ENCODE data around the gene ITGA2B. TPM values are rescaled to one million over a fixed set of nuclear protein-coding genes. Genes with fewer than 3 reads are reported as not detected.

The ITGA2B gene
- total and polyA plus RNA-seq, 2 of the 13 experiments (the other 11 are each of a cell fraction or from before 2014, with no cell fraction given), result 0.38 to 1.1 TPM

- TF ChIP-seq, protein P1, sequence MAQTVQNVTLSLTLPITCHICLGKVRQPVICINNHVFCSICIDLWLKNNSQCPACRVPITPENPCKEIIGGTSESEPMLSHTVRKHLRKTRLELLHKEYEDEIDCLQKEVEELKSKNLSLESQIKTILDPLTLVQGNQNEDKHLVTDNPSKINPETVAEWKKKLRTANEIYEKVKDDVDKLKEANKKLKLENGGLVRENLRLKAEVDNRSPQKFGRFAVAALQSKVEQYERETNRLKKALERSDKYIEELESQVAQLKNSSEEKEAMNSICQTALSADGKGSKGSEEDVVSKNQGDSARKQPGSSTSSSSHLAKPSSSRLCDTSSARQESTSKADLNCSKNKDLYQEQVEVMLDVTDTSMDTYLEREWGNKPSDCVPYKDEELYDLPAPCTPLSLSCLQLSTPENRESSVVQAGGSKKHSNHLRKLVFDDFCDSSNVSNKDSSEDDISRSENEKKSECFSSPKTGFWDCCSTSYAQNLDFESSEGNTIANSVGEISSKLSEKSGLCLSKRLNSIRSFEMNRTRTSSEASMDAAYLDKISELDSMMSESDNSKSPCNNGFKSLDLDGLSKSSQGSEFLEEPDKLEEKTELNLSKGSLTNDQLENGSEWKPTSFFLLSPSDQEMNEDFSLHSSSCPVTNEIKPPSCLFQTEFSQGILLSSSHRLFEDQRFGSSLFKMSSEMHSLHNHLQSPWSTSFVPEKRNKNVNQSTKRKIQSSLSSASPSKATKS (CRISPR knock-in tag; IDR thresholded peaks at IDR 0.05), result peak; percentile 88; the same call in 1 of the 2 replicates
- TF ChIP-seq, protein P2, sequence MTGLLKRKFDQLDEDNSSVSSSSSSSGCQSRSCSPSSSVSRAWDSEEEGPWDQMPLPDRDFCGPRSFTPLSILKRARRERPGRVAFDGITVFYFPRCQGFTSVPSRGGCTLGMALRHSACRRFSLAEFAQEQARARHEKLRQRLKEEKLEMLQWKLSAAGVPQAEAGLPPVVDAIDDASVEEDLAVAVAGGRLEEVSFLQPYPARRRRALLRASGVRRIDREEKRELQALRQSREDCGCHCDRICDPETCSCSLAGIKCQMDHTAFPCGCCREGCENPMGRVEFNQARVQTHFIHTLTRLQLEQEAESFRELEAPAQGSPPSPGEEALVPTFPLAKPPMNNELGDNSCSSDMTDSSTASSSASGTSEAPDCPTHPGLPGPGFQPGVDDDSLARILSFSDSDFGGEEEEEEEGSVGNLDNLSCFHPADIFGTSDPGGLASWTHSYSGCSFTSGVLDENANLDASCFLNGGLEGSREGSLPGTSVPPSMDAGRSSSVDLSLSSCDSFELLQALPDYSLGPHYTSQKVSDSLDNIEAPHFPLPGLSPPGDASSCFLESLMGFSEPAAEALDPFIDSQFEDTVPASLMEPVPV (CRISPR knock-in tag; IDR thresholded peaks at IDR 0.05), result 0 out of 2 replicates have a peak, but pooled peaks have one; percentile 37
- TF ChIP-seq, protein P3, sequence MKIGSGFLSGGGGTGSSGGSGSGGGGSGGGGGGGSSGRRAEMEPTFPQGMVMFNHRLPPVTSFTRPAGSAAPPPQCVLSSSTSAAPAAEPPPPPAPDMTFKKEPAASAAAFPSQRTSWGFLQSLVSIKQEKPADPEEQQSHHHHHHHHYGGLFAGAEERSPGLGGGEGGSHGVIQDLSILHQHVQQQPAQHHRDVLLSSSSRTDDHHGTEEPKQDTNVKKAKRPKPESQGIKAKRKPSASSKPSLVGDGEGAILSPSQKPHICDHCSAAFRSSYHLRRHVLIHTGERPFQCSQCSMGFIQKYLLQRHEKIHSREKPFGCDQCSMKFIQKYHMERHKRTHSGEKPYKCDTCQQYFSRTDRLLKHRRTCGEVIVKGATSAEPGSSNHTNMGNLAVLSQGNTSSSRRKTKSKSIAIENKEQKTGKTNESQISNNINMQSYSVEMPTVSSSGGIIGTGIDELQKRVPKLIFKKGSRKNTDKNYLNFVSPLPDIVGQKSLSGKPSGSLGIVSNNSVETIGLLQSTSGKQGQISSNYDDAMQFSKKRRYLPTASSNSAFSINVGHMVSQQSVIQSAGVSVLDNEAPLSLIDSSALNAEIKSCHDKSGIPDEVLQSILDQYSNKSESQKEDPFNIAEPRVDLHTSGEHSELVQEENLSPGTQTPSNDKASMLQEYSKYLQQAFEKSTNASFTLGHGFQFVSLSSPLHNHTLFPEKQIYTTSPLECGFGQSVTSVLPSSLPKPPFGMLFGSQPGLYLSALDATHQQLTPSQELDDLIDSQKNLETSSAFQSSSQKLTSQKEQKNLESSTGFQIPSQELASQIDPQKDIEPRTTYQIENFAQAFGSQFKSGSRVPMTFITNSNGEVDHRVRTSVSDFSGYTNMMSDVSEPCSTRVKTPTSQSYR (CRISPR knock-in tag; IDR thresholded peaks at IDR 0.05; ENCODE audit: borderline replicate concordance), result peak; percentile 96
- TF ChIP-seq ZNF720 (CRISPR knock-in tag; IDR thresholded peaks at IDR 0.05) (no peak), KDM4B (CRISPR knock-in tag; IDR thresholded peaks at IDR 0.05) (peak; percentile 67; the same call in 1 of the 2 replicates), BCL3 (CRISPR knock-in tag; IDR thresholded peaks at IDR 0.05) (0 out of 2 replicates have a peak, but pooled peaks have one; percentile 40), HMGA1 (CRISPR knock-in tag; conservative IDR thresholded peaks at IDR 0.05) (no peak), ZNF180 (CRISPR knock-in tag; IDR thresholded peaks at IDR 0.05; ENCODE audit: borderline replicate concordance, low read depth) (no peak), MAZ (IDR thresholded peaks at IDR 0.05; ENCODE audit: borderline replicate concordance, low read depth, low read length) (peak; percentile 93), MAZ (CRISPR knock-in tag; IDR thresholded peaks at IDR 0.05; ENCODE audit: low read depth) (0 out of 2 replicates have a peak, but pooled peaks have one; percentile 9), HNF1A (IDR thresholded peaks at IDR 0.05; ENCODE audit: low read depth) (peak; percentile 65), HNF1A (CRISPR knock-in tag; IDR thresholded peaks at IDR 0.05; ENCODE audit: borderline replicate concordance) (no peak), ZNF792 (CRISPR knock-in tag; IDR thresholded peaks at IDR 0.05) (peak; percentile 86), ZNF350 (CRISPR knock-in tag; IDR thresholded peaks at IDR 0.05; ENCODE audit: borderline replicate concordance, low read depth) (peak; percentile 87), SATB2 (CRISPR knock-in tag; IDR thresholded peaks at IDR 0.05) (peak; percentile 75; the same call in 1 of the 2 replicates), MXD1 (CRISPR knock-in tag; IDR thresholded peaks at IDR 0.05) (peak; percentile 48; the same call in 1 of the 2 replicates)
Observed at GRCh38 chr17:44344939-44345453, 44.5 kb downstream of the ITGA2B start, which contains the start of gene GRN (continued).
